Measurements from ENCODE around the gene IFITM5. TPM values are rescaled to one million over a fixed set of nuclear protein-coding genes. Genes with fewer than 3 reads are reported as not detected.
"Not testable (repeated sequence)": the region's sequence is repeated elsewhere in the genome, so short reads cannot be mapped to it uniquely, and the experiment has no call there.

Gene IFITM5
- not detected in 2 replicates for total RNA-seq

DNA sequence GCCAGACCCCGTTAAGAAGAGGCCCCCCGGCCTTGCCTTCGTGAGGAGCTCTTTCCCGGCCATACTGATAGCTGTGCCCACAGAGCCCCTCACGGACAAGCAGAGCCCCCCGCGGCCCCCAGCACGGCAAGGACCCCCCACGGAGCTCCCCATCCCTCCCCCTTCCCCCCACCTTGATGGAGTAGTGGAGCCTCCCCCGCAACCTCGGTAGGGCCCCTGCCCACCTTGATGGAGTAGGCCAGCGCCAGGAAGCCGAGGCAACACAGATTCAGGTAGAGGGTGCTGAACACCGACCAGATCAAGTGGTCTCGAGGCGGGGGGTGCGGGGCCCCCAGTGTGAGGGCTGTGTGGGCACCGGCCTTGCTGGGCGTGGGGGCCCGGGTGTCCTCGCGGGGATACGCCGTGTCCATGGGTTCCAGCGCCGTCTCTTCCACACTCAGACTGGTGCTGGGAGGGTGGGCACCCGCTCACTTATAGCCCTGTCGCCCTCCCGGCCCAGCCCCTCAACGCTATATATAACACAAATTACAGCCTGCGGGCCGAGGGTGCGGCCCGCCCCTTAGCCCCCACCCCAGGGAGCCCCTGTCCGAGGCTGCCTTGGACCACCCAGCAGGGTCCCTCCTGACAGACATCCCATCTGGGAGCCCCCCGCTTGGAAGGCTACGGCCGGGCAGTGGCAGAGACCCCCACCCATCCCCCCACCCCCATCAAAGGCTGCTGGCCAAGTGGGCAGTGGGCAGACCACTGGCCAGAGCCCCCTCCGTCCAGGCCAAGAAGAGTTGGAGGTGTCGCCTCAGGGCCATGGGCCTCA, at the start of gene IFITM5:
Gene IFITM5, minus strand, starts transcription at position 446 of the 811 bp plus-strand sequence. Its CDS starts 36 bp downstream, at position 410.
- no peak for DNase-seq (ENCODE audit: low read depth in 2 of 2)

DNA sequence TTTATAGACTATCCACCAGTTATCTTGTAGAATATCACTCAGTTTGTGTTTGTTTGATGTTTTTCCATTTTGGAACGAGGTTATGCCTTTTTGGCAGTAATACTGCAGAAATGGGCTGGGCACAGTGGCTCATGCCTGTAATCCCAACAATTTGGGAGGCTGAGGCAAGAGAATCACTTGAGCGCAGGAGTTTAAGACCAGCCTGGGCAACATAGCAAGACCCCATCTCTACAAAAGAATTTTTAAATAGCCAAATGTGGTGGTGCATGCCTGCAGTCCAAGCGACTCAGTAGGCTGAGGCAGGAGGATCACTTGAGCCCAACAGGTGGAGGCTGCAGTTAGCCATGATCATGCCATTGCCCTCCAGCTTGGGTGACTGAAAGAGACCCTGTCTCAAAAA, 47.2 kb upstream of the IFITM5 start:
- DNase-seq (ENCODE audit: low read depth in 2 of 2) = no peak

DNA sequence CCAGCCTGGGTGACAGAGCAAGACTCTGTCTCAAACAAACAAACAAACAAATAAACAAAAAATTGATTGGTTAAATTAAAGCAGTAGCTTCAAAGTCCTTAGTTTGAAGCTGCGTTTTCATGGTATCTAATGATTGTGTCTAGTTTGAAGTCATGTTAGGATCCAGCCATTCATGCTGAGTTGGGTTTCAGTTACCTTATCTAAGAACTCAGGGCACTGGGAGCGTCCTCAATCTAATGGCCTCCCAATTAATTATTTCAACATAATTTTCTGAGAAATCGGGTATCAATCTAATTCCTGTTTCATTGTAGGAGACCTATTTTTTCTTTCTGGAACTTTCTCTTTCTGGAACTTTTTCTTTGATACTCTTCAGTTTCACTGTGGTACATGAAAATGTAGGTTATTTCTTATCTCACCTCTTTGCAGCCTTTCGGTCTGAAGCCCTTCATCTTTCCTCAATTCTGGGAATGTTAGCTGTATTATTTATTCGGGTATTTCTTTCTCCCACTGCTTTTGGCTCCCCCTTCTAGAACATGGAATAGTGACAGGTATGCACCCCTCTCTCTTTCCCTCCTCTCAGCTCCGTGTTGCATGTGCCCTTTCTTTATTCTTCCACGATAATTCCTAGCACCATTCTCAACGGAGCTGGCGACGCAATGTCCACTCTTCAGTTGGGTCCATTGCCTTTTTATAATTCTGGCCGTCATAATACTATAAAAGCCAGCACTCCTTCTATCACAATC, 45.7 kb upstream of the IFITM5 start:
- DNase-seq (ENCODE audit: low read depth in 2 of 2) = no peak

DNA sequence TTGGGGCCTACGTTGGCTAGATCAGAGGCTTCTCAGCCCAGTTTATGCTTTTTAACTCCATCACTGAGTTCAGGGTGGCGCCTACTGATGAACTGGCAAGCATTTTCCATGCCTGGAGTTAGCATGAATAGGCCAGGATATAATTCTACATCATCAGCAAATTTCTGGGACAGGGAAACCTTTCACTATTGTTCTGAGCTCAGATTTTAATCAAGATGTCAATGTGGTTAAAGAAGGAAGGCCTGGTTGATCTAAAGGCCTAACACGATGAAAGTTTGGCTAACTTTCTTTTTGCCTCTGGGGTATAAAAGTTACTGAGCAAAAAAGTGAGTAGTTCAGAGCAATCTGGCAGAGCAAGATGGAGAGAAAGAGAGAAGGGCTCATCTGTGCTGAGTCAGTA, 43.0 kb upstream of the IFITM5 start:
- DNase-seq (ENCODE audit: low read depth in 2 of 2) = peak in 1 of 2 donors; percentile 61

DNA sequence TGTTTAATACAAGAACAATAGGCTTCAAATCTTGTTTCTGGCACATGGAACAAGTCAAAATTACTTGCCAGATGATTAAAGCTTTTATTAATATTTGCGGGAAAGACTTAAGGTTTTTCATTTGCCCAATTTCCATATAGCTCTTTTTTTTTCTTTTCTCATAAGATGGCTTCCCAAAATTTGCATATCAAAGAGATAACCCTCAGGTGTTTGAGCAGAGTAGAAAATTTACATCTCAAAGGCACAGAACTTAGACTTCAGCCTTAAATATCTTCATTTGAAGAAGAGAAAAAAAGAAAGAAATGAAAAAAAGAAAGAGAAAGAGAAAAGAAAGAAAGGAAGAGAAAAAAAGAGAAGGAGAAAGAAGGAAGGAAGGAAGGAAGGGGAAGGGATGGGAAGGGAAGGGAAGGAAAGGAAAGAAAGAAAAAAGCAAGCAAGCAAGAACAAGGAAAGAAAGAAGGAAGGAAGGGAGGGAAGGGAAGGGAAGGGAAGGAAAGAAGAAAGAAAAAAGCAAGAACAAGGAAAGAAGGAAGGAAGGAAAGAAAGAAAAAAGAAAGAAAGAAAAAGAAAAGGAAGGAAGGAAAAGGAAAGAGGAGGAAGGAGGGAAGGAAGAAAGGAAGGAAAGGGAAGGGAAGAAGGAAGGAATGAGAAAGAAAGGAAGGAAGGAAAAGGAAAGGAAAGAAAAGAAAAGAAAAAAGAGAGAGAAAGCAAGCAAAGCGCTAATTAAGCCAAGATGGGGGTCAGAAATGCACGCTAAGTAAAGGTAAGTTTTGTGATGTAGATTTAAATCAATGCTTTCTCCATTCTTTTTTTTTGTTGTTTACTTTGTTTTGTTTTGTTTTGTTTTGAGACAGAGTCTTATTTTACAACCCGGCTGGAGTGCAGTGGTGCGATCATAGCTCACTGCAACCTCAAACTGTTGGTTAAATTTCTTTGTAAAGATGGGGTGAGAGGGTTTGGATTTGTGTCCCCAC, 41.5 kb upstream of the IFITM5 start:
- no peak for DNase-seq (ENCODE audit: low read depth in 2 of 2)

DNA sequence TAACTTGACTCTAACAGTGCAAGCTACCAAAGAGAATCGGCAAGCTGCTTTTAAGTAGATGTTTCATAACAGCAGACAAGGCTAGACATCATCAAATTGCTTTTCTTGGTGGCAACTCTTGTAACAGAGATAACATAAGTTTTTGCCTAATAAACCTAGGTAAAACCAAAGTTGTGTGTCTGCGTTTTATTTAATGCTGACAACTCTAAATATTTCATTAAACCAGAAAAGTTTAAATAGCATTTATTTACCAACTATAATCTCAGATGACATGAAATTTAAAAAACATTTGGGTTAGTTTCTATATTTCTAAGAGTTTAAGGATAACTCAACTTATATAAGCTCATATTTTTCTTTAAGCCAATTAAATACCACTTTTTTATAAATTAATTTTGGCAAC, 40.6 kb upstream of the IFITM5 start:
- DNase-seq (ENCODE audit: low read depth in 2 of 2) = no peak

DNA sequence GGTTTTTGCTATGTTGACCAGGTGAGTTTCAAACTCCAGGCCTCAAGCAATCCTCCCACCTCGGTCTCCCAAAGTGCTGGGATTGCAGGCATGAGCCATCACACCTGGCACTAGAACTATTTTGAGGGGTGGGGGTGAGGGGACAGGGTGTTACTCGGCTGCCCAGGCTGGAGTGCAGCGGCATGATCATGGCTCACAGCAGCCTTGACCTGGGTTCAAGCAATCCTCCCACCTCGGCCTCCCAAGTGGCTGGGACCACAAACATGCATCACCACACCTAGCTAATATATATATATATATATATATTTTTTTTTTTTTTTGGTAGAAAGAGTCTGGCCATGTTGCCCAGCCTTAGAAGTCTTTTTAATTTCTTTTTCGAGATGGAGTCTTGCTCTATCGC, 38.4 kb upstream of the IFITM5 start:
- DNase-seq (ENCODE audit: low read depth in 2 of 2) = no peak

DNA sequence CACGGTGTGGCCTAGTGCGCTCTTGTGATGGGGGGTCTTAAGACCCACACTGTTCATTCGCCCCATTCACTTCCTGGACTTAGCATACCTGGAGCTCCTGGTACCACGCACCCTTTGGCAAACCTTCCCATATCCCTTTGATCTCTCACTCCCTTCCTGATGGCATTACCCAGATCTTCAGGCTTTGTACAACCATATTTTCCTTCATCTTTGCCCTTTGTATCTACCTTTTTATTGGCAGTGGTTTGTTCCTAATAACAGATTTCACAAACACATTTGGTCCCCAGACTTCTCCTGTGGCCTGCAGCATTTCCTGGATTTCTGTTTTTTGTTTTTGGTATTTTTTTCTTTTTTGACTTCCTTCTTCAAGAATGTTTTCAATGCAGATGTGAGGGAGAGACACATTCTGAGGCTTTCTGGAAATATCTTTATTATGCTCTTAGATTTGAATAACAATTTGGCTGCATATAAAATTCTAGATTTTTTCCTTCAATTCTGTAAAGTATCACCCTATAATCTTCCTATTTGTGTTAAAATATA, 37.4 kb upstream of the IFITM5 start:
- DNase-seq (ENCODE audit: low read depth in 2 of 2) = no peak

DNA sequence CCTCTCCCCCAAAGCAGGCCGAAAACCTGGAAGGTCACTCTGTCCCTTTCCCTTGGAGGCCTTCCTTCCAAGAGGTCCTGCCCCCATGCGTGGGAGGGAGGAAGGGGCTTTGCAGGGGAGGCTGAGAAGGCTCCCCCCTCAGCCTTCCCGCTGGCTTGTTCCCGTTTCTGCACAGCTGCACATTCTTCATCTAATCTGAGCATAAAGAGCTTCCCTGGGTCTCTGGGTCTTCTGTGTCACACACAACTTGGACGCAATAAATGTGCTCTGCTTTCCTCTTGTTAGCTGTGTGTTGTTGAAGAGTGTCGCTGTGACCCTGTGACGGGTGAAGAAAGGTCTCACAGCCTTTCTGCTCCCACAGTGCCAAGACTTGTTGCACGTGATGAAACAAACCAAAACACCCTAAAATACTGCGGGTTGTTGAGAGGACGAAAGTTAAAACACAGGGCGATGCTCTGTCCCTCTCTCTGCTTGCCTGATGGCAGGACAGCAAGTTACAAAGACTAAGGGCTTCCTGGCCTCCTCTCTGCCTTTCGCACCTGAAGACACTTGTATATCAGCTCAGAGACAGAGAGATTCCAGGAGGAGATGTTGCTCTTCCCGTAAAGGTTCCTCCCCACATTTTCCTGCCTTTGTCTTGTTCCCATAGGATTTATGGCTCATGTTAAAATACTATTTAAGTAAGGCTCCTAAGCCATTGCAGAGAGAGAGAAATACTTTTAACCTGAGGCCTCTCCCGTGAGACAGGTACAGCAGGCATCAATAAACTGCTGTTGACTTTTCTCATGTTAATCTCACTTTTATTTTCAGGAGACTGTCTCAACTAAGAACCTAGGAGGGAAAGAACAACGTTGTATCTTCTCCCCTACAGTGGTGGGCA, 36.7 kb upstream of the IFITM5 start:
- peak in 1 of 2 donors; percentile 45 for DNase-seq (ENCODE audit: low read depth in 2 of 2)

DNA sequence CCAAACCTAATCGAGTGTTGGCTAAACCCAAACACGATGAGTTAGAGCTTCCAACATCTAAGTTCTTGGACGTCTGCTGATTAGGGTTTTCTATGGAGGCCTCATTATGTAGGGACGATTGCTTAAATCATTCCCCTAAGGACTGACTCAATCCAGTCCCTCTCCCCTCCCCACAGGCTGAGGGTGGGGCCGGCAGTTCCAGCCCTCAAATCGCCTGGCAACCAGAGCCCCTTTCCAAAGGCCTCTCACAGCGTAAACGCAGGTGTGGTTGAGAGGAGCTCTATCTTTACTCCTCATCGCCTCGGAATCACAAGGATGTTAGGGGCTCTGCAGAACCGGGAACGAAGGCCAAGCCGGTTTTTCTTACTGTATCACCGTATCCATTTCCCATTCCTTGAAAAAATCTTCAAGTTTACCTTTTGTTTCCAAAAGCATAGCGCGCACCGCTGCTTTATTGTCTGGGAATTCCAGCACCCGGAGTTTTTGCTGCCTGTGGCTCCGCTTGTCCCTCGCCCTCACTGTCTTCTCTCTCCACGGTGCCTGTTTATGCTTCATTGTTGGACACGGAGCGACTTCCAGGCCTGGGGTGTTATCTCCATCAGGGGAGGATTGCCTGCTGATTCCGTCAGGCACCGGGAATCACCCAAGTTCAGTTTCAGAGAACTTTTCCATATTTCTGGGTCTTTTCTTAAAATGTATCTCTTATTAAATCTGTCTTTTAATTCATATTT, 35.1 kb upstream of the IFITM5 start:
- DNase-seq (ENCODE audit: low read depth in 2 of 2) = no peak

DNA sequence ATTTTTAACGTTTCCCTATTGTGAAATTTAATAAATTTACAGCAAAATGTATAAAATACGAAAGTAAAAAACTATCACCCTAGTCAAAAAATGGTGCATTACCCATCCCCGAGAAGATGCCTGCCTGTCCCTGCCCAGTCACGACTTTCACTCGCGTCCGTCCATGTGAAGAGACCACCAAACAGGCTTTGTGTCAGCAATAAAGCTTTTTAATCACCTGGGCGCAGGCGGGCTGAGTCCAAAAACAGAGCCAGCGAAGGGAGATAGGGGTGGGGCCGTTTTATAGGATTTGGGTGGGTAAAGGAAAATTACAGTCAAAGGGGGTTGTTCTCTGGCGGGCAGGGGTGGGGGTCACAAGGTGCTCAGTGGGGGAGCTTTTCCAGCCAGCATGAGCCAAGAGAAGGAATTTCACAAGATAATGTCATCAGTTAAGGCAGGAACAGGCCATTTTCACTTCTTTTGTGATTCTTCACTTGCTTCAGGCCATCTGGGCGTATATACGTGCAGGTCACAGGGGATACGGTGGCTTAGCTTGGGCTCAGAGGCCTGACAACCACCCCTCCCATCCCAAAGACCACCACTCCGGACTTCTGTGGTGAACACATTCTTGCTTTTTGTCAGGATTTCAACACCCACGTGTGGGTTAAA, 34.4 kb upstream of the IFITM5 start:
- DNase-seq (ENCODE audit: low read depth in 2 of 2) = not testable (repeated sequence)

DNA sequence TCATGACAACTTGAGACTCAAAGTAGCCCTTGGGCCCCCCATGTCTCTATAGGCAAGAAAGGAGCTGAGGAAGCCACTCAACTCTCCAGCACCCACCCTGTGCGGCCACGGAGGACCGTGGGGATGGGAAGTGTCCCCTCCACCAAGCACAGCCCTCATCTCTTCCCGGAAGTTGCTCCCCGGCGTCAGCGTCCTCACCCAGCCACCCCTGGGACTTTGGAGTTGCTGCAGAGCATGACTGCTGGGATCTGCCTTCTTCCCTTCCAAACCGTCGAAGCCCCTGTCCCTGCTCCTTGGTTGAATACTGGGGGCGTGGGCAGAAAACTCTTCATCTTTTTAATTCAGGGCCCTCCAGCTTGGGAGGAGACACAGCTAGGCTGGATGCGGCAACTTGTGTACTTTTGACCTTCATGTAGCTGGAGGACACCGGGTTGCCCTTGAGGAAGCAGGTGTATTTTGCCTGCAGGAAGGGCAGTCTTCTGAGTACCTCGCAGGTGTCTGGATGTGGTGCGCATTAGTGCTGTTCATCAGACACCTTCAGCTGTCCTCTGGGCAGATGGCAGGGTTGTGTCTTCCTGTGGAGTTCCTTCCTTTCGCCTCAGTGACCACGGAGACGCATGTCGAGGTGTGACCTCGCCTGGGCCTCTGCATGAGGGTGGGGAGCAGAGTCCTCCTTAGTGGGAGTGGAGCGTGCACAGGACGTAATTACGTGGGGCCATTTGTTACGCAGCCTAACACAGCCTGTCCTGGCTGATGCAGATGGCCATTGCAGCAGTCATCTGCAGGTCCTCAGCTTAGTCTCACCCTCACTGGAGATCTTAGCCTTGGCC, 33.5 kb upstream of the IFITM5 start:
- DNase-seq (ENCODE audit: low read depth in 2 of 2) = no peak

DNA sequence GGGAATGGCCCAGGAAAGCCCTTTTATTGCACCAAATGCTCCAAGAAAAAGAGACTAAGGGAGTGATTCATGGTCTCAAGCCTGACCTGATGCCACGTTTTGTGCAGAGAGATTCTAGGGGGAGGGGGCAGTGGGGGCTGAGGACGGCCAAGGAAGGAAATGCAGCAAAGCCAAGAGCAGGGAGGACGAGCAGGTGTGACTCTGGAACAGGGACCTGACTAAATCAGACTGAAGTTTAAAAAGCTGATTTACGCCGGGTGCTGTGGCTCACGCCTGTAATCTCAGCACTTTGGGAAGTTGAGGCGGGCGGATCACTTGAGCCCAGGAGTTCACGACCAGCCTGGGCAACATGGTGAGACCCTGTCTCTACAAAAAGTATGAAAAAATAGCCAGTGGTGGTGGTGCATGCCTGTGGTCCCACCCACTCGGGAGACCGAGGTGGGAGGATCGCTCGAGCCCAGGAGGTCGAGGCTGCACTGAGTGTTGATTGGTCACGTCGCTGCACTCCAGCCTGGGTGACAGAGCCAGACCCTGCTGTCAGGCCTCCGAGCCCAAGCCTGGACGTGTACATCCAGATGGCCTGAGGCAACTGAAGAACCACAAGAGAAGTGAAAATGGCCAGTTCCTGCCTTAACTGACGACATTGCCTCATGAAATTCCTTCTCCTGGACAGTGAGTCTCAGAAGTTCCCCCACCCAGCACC, 32.2 kb upstream of the IFITM5 start:
- no peak for DNase-seq (ENCODE audit: low read depth in 2 of 2)

DNA sequence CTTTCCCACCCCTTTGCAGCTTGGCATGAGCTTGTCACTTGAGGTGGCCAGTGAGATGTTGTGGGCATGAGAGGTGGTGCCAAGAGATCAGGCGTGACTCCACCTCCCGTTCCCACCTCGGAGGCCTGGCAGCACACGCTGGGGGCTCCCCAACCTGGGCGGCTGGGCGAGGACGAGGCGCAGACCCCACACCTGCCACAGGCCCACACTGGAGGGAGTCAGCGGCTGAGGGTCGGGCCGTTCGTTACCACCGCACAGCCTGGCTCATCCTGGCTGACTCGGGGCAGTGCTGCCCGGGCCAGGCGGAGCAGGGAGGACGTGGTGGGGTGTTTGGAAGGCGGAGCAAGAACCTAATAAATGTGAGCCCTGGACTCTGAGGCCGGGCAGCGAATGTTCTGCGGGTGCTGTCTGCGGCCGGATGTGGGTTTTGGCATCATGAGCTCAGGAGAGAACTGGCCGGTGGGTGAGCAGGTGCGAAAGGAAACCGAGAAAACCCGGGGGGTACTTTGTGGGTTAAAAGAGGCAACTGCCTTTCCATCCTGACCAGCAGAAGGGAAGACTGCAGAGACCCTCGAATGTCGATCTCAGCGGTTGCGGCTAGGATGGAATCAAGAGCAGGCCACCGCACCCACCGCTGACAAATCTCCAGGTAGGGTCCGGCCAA, 31.5 kb upstream of the IFITM5 start:
- no peak for DNase-seq (ENCODE audit: low read depth in 2 of 2)

DNA sequence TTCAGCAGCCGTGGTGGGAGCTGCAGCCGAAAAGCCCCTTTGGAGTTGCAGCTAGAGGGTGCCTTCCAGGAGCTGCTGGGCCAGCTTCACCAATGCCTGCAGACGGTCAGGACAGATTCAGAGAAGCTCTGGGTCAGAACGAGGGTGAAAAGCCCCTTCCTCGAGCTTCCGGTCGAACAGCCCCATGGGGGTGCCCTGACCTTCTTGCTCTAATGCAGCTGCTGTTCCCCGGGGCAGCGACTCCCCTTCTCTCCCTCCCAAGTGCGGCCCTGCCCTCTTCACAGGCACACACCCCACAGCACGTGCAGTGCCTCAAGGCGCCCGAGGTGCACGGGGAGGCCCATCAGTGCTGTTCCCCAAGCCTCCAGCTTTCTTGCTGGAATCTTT, 31.0 kb upstream of the IFITM5 start:
- no peak for DNase-seq (ENCODE audit: low read depth in 2 of 2)

DNA sequence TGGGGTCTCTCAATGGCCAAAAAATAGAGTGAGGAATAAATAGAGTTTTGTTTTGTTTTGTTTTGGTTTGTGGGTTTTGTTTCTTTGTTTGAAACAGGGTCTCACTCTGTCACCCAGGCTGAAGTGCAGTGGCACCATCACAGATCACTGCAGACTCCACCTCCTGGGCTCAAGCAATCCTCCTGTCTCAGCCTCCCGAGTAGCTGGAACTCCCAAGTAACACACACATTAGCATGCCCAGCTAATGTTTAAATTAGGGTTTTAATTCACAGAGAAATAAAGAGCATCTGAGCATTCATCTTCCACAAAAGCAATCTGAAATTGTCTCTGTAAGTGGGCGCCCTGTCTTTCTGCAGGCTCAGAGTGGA, 30.5 kb upstream of the IFITM5 start:
- DNase-seq (ENCODE audit: low read depth in 2 of 2) = no peak

DNA sequence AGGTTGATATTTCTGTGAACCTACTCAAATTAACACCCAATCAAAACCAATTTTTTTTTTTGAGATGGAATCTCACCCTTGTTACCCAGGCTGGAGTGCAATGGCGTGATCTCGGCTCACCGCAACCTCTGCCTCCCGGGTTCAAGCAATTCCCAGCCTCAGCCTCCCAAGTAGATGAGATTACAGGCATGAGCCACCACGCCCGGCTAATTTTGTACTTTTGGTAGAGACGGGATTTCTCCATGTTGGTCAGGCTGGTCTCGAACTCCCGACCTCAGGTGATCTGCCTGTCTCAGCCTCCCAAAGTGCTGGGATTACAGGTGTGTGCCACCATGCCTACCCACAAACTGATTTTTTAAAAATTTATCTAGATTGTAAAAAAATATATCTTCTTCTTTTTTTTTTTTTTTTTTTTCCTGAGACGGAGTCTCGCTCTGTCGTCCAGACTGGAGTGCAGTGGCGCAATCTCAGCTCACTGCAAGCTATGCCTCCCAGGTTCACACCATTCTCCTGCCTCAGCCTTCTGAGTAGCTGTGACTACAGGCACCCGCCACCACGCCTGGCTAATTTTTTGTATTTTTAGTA, 29.3 kb upstream of the IFITM5 start:
- DNase-seq (ENCODE audit: low read depth in 2 of 2) = not testable (repeated sequence)

All from lung microvascular endothelial cell (primary cell).